ENCODE data around the gene ANKRD42.

Gene ANKRD42

DNA sequence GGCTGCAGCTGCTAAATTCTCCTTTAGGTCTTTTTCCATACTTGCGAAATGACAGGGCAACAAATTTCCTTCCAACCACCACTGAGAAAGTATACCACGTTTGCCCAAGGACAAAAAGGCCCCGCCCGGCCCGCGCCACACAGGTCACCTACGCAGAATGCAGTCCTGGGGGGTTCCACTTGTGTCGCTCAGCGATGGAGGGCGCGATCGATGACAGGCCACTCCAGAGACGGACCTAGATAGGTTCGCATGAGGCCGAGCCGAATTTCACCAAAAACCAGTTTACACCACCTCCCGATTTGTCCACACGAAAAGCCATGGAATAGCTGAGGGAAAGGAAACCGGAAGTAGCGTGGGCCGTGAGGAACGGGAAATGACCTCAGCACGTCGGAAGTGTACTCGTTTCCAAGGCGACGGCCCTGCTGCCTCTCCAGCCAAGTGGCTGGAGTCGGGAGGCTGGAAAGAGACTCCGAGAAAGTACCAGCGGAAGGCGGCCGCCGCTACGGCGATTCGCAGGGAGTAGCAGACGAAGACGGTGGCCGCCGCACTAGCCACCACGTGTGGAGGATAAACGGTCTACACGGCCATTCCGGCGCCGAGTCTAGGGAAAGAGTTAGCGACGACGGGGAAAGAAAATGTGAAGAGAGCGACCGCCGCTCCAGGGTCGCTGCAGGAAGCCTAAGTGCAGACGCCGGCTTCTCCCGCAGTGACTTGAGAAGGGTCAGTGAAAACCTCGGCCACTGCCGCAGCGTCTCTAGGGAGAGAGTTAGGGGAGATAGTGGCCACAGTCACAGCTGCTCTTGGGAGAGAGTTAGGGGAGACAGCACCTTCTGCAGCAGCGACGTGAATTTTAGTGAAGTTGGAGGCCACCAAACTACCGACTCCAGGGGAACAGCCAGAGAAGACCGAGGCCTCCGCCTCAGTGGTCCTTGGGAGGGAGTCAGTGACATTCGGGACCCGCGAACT is at the start of gene ANKRD42:
Gene ANKRD42, plus strand, starts transcription at position 398 of the 966 bp plus-strand sequence. CDS start 959 bp downstream, outside the sequence.
- peak; percentile 82 for DNase-seq (ENCODE audit: low read depth)

GRCh38 chr11:83147895-83148294 is 45.6 kb upstream of the ANKRD42 start:
- no peak for DNase-seq (ENCODE audit: low read depth)

- no peak for DNase-seq (ENCODE audit: low read depth)
Observed at GRCh38 chr11:83150450-83150849, 43.1 kb upstream of the ANKRD42 start.

DNA sequence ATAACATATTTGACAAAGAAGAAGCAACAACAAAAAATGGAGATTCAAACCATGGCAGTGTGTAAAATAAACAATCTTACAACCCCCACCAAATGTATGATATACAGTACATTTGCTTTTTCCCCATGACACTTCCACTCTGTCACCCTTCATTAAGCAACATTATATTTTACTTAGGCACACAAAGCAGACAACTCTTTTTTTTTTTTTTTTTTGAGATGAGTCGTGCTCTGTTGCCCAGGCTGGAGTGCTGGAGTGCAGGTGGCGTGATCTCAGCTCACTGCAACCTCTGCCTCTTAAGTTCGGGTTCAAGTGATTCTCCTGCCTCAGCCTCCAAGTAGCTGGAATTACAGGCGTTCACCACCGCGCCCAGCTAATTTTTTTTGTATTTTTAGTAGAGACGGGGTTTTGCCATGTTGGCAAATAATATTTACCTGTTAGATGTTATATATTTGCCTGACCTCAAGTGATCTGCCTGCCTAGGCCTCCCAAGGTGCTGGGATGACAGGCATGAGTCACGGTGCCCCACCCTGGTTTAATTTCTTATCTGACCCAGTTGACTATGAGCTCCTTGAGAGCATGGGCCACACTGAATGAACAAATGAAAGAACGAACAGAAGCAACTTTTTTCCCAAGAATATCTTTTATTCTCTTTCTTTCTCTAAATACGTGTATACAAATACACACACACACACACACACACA is 42.1 kb upstream of the ANKRD42 start:
- no peak for DNase-seq (ENCODE audit: low read depth)

- no peak for DNase-seq (ENCODE audit: low read depth)
Observed at GRCh38 chr11:83152264-83152663, 41.2 kb upstream of the ANKRD42 start.

GRCh38 chr11:83153764-83154163 is 39.7 kb upstream of the ANKRD42 start:
- no peak for DNase-seq (ENCODE audit: low read depth)

GRCh38 chr11:83156144-83156995 is 37.1 kb upstream of the ANKRD42 start:
- DNase-seq (ENCODE audit: low read depth) = peak; percentile 97

DNA sequence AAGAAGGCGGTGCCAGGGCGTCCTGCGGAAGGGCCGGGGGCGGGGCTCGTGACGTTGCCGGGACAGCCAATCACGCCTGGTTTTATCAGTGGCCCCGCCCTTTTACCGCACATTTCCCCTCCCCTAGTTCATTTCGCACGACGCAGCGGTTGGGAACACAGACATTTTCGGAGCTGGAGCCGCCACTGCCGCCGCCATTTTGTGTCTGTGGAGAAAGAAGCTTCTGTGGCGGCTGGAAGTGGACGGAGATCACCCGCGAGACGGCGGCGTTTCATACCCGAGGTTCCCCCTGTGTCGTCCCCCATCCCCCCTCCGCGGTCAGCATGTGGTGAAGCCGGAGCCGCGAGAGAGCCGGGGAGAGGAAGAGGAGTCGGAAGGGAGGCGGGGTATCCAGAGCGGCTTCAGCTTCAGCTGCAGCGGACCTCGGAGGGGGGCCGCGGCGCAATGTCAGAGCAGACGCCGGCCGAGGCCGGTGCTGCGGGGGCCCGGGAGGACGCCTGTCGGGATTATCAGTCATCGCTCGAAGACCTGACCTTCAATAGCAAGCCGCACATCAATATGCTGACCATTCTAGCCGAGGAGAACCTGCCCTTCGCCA is 36.4 kb upstream of the ANKRD42 start, which contains the start of gene PCF11:
Gene PCF11, plus strand, starts transcription at position 136 of the 598 bp plus-strand sequence. Its CDS starts 309 bp downstream, at position 445.
- no peak for DNase-seq (ENCODE audit: low read depth)

DNA sequence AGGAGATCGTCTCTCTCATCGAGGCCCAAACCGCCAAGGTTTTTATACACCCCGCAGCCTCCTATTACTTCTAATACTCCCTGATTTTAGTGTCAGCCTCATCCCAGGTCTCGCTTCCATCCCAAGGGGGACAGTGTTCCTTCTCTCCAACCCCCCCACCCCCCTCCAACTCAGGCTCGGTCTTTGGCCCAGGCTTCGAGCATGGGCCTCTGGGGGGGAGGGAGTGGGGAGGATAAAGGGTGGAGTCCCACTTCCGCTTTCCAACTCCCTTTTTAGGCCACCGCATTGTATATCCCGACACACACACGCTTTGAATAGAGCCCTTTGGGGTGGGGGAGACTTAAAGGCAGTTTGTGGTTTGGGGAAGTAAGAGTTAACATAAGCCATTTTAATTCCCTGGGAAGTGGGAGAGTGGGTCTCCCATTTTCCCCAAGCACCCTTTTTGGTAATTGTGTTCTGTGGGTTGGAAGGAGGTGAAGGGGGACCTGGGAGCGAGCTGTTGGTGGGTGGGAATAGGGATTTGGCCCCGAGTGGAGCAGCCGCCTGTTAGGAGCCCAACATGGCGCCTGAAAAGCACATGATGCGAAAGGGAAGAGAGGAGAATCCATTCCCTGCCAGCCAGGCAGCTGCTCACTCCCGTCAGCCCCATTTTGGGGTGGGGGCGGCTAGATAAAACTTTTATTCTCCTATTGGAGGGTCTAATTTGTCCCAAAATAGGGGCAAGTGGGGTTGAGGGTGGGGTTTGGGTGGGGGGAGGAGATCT is 35.7 kb upstream of the ANKRD42 start:
- peak; percentile 35 for DNase-seq (ENCODE audit: low read depth)

DNA sequence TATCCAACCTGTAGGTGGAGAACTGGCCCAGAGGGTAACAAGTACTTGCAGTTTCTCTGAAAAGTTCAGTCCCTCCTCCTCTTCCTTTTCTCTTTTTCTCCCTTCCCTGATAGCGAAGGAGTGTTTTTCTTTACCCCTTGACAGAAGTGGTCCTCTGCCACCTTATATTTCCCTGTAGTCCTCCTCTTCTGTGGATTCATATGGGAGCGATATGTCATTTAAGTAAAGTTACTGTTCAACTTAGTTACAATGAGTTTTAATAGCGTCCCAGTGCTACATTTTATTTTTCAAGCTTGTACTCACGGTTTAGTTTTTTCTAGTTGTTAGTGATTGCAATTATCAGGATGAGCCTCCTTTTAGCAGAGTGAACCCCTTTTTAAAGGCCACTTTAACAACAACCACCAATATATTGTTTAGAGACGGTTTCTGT is 35.1 kb upstream of the ANKRD42 start:
- DNase-seq (ENCODE audit: low read depth) = no peak

DNA sequence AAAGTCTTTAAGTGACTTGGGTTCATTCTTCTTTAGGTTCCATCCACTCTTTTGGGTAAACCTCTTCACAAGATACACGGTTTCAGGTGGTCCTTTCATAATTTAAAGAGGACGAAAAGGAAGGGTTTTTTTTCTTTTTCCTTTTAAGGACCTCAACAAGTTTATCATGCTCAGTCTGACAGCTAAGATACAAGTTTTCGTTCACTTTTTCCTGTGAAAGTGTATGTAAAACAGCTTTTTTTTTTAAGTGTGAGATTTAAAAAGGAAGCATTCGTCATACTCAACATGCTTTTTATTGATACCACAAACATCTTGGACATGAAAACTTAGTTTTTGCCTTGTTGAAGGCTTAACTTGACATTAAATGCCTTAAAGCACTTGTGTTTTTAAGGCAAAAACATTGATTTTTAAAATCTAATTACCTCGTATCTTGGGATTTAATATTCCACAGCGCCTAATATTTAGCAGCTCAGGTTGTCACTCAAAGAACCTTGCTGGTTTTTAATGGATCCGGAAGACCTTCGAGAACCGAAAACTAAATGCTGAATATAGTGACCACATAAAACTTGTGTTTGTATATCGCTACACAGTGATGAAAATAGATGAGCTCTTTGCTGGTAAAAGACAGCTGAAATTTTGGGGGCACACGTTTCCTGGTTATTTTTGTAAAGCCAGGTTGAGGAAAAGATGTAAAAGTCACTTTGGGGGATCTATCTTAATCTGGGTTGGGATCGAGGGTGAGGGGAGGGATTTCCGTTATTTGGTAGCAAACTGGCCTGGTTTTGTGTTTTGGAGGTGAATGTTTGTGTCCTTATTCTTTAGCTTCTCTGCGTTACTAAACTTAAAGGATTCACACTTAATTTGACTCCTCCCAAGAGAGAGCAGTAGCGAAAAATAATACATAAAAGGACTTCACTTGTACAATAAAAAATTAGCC is 34.3 kb upstream of the ANKRD42 start:
- no peak for DNase-seq (ENCODE audit: low read depth)

GRCh38 chr11:83159902-83160865 is 33.3 kb upstream of the ANKRD42 start:
- no peak for DNase-seq (ENCODE audit: low read depth)

GRCh38 chr11:83161610-83162199 is 31.8 kb upstream of the ANKRD42 start:
- DNase-seq (ENCODE audit: low read depth) = no peak

- DNase-seq (ENCODE audit: low read depth) = no peak
Observed at GRCh38 chr11:83162377-83162776, 31.1 kb upstream of the ANKRD42 start.

DNA sequence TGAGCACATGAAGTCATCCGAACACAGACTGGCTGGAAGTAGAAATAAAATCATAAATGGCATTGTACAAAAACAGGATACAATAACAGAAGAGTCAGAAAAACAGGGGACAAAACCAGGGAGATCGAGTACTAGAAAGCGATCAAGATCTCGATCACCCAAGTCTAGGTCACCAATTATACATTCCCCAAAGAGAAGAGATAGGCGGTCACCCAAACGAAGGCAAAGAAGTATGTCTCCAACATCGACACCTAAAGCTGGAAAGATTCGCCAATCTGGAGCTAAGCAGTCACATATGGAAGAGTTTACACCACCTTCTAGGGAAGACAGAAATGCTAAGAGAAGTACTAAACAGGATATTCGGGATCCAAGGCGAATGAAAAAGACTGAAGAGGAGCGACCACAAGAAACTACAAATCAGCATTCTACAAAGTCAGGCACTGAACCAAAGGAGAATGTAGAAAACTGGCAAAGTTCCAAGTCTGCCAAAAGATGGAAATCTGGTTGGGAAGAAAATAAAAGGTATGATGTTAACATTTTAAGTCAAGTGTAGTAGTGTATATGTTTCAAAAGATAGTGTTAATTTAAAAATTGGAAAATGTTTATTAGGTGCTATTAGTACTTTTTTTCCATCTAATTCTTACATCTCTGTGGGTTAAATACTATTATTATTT is 27.2 kb upstream of the ANKRD42 start:
- no peak for DNase-seq (ENCODE audit: low read depth)

- DNase-seq (ENCODE audit: low read depth) = no peak
Observed at GRCh38 chr11:83168756-83169155, 24.8 kb upstream of the ANKRD42 start.

- no peak for DNase-seq (ENCODE audit: low read depth)
Observed at GRCh38 chr11:83170865-83171264, 22.6 kb upstream of the ANKRD42 start.

Measured in activated T-cell treated with anti-CD3 and anti-CD28 coated beads for 24 hours (primary cell).